OCI-LY1 (cell line): ENCODE measurements around the gene AMN.

Experiments
- H2AFZ ChIP-seq: fragments of 200-600 bp; sonication (generic), shearing (Covaris generic); 2 replicates; pipeline ENCODE4 v1.6.0; 2014; ENCODE audit warnings: antibody characterized with exemption, mild to moderate bottlenecking, low read length
- H3F3A ChIP-seq: fragments of 200-600 bp; sonication (generic), shearing (Covaris generic); 2 replicates; pipeline ENCODE4 v1.6.0; 2014; ENCODE audit warnings: mild to moderate bottlenecking, antibody characterized with exemption, low read length, moderate library complexity; ENCODE audit not compliant: insufficient read depth
- H3K27ac ChIP-seq: fragments of 200-600 bp; sonication (generic); 2 replicates; pipeline ENCODE4 v1.5.1; 2014; ENCODE audit warnings: low read length, mixed run types, mild to moderate bottlenecking, low read depth; ENCODE audit not compliant: poor library complexity, severe bottlenecking
- H3K27me3 ChIP-seq: fragments of 200-600 bp; sonication (generic); 2 replicates; pipeline ENCODE4 v1.6.0; 2014; ENCODE audit warnings: antibody characterized with exemption, mild to moderate bottlenecking, low read length, moderate library complexity; ENCODE audit not compliant: insufficient read depth
- H3K36me3 ChIP-seq: fragments of 200-600 bp; sonication (generic); 2 replicates; pipeline ENCODE4 v1.6.1; 2014; ENCODE audit warnings: mild to moderate bottlenecking, antibody characterized with exemption, low read length, moderate library complexity, mixed read lengths; ENCODE audit not compliant: insufficient read depth
- H3K4me1 ChIP-seq: fragments of 200-600 bp; sonication (generic); 2 replicates; pipeline ENCODE4 v1.5.1; 2014; ENCODE audit warnings: mild to moderate bottlenecking, low read length, moderate library complexity; ENCODE audit not compliant: insufficient read depth, severe bottlenecking
- H3K4me2 ChIP-seq: fragments of 200-600 bp; sonication (generic), shearing (Covaris generic); 2 replicates; pipeline ENCODE4 v1.6.1; 2014; ENCODE audit warnings: low read length
- H3K4me3 ChIP-seq: fragments of 200-600 bp; sonication (generic); 2 replicates; pipeline ENCODE4 v1.5.1; 2014; ENCODE audit warnings: low read length, low read depth, mild to moderate bottlenecking, mixed read lengths; ENCODE audit not compliant: poor library complexity, severe bottlenecking
- H3K79me2 ChIP-seq: fragments of 200-600 bp; shearing (Covaris generic); 2 replicates; pipeline ENCODE4 v1.6.1; 2016; ENCODE audit warnings: mixed run types, low read length, mixed read lengths; ENCODE audit not compliant: insufficient read depth
- H3K9ac ChIP-seq: fragments of 200-600 bp; sonication (generic), shearing (Covaris generic); 2 replicates; pipeline ENCODE4 v1.6.1; 2014; ENCODE audit warnings: mild to moderate bottlenecking, low read length, mixed read lengths
- H3K9me2 ChIP-seq: fragments of 200-600 bp; sonication (generic), shearing (Covaris generic); 2 replicates; pipeline ENCODE4 v1.6.1; 2014; ENCODE audit warnings: low read depth, mild to moderate bottlenecking, low read length, mixed read lengths
- H3K9me3 ChIP-seq: fragments of 200-600 bp; shearing (Covaris generic); 2 replicates; pipeline ENCODE4 v1.6.1; 2014; ENCODE audit warnings: low read length, mixed read lengths
- H4K20me1 ChIP-seq: fragments of 200-600 bp; sonication (generic), shearing (Covaris generic); 2 replicates; pipeline ENCODE4 v1.6.0; 2016; ENCODE audit warnings: mild to moderate bottlenecking, low read length; ENCODE audit not compliant: insufficient read depth
- CTCF ChIP-seq: fragments of 200-600 bp; sonication (generic), shearing (Covaris generic); IDR thresholded peaks from 2 replicates; pipeline ENCODE4 v1.5.1; 2017; ENCODE audit warnings: mild to moderate bottlenecking, antibody characterized with exemption, low read length, moderate library complexity, mixed read lengths
- EZH2 ChIP-seq: fragments of 200-600 bp; sonication (generic), shearing (Covaris generic); IDR thresholded peaks from 2 replicates; pipeline ENCODE4 v1.8.0; 2017; ENCODE audit warnings: borderline replicate concordance, mixed run types, mild to moderate bottlenecking, antibody characterized with exemption, low read length, moderate library complexity, mixed read lengths

AMN gene

GRCh38 chr14:102923201-102923924 is 900 bp downstream of the AMN start:
- peak overlapping the region; percentile 50 for H3K4me2 ChIP-seq
- peak overlapping the region; percentile 50 for H3K4me3 ChIP-seq
- H3K27me3 ChIP-seq, result no peaks in the 10 kb centered on the region
- H3K27ac ChIP-seq, result no peak overlapping the region
- no peak for TF ChIP-seq CTCF
- no peak for TF ChIP-seq EZH2
- no peaks in the 10 kb centered on the region; the same call in 1 of the 2 replicates for H3K36me3 ChIP-seq
- peaks cover 20% of the 10 kb centered on the region for H3K4me1 ChIP-seq
- no peaks in the 10 kb centered on the region for H4K20me1 ChIP-seq
- no peaks in the 10 kb centered on the region for H3K9me2 ChIP-seq
- H2AFZ ChIP-seq, result no peak overlapping the region
- H3K9ac ChIP-seq, result peak overlapping the region; percentile 33; the same call in 1 of the 2 replicates
- no peaks in the 10 kb centered on the region for H3K79me2 ChIP-seq
- H3F3A ChIP-seq, result no peaks in the 10 kb centered on the region
- no peaks in the 10 kb centered on the region for H3K9me3 ChIP-seq

GRCh38 chr14:102923925-102924486 is 1.5 kb downstream of the AMN start:
- Histone ChIP-seq H3K9me2 (no peaks in the 10 kb centered on the region), H3K4me2 (no peak overlapping the region), H3K4me3 (no peak overlapping the region), H3K79me2 (no peaks in the 10 kb centered on the region), H3K9ac (no peak overlapping the region), H3K27ac (no peak overlapping the region), H3K36me3 (no peaks in the 10 kb centered on the region; the same call in 1 of the 2 replicates), H2AFZ (no peak overlapping the region), H3F3A (no peaks in the 10 kb centered on the region), H3K4me1 (peaks cover 25% of the 10 kb centered on the region), H3K9me3 (no peaks in the 10 kb centered on the region), H3K27me3 (no peaks in the 10 kb centered on the region), H4K20me1 (no peaks in the 10 kb centered on the region)
- TF ChIP-seq EZH2, result no peak
- no peak for TF ChIP-seq CTCF

- Histone ChIP-seq H4K20me1 (no peaks in the 10 kb centered on the region), H3K4me3 (no peak overlapping the region), H3K9me3 (no peaks in the 10 kb centered on the region), H3F3A (no peaks in the 10 kb centered on the region), H3K9me2 (no peaks in the 10 kb centered on the region), H2AFZ (no peak overlapping the region), H3K9ac (no peak overlapping the region), H3K36me3 (no peaks in the 10 kb centered on the region; the same call in 1 of the 2 replicates), H3K4me1 (peaks cover 32% of the 10 kb centered on the region), H3K27ac (no peak overlapping the region), H3K79me2 (no peaks in the 10 kb centered on the region), H3K27me3 (no peaks in the 10 kb centered on the region), H3K4me2 (no peak overlapping the region)
- TF ChIP-seq EZH2 (no peak), CTCF (no peak; the same call in 1 of the 2 replicates)
These were observed 2.4 kb downstream of the AMN start for GRCh38 chr14:102924632-102925588.
